KMS-11 (cell line): Measurements from ENCODE around the gene RAET1L.

Experiments used
- H2AFZ ChIP-seq: fragments of 200-600 bp; sonication (generic); 2 replicates; pipeline ENCODE4 v1.6.1; 2016; ENCODE audit warnings: antibody characterized with exemption, mixed run types, low read depth
- H3K27ac ChIP-seq: fragments of 200-600 bp; sonication (generic); 2 replicates; pipeline ENCODE4 v1.6.1; 2016; ENCODE audit warnings: mild to moderate bottlenecking, mixed run types
- H3K27me3 ChIP-seq: fragments of 200-600 bp; sonication (generic); 2 replicates; pipeline ENCODE4 v1.6.1; 2017; ENCODE audit warnings: mild to moderate bottlenecking, low read depth, mixed run types, moderate library complexity; ENCODE audit not compliant: insufficient read depth
- H3K36me3 ChIP-seq: fragments of 200-600 bp; sonication (generic); 2 replicates; pipeline ENCODE4 v1.6.1; 2017; ENCODE audit warnings: mild to moderate bottlenecking, mixed run types; ENCODE audit not compliant: insufficient read depth
- H3K4me1 ChIP-seq: fragments of 200-600 bp; sonication (generic); 2 replicates; pipeline ENCODE4 v1.6.1; 2016; ENCODE audit warnings: mild to moderate bottlenecking, low read depth, mixed run types; ENCODE audit not compliant: poor library complexity, severe bottlenecking
- H3K4me2 ChIP-seq: fragments of 200-600 bp; sonication (generic); 2 replicates; pipeline ENCODE4 v1.7.0; 2016; ENCODE audit warnings: mild to moderate bottlenecking, mixed run types
- H3K4me3 ChIP-seq: fragments of 200-600 bp; sonication (generic); IDR thresholded peaks from 2 replicates; pipeline ENCODE4 v1.6.1; 2017; ENCODE audit warnings: low read depth, low read length, mixed read lengths; ENCODE audit not compliant: insufficient read depth
- H3K79me2 ChIP-seq: fragments of 200-600 bp; sonication (generic); 2 replicates; pipeline ENCODE4 v1.6.1; 2016; ENCODE audit warnings: low read depth, mixed run types; ENCODE audit not compliant: insufficient read depth
- H3K9ac ChIP-seq: fragments of 200-600 bp; sonication (generic); 2 replicates; pipeline ENCODE4 v1.6.1; 2016; ENCODE audit warnings: mild to moderate bottlenecking, mixed run types
- H4K20me1 ChIP-seq: fragments of 200-600 bp; sonication (generic); 2 replicates; pipeline ENCODE4 v1.6.1; 2016; ENCODE audit warnings: mild to moderate bottlenecking, mixed run types; ENCODE audit not compliant: insufficient read depth
- TF ChIP-seq, protein P1 (sequence below): fragments of 200-600 bp; sonication (generic); conservative IDR thresholded peaks from 2 replicates; pipeline ENCODE4 v1.6.1; 2017; ENCODE audit warnings: low read depth, mild to moderate bottlenecking, antibody characterized with exemption, low read length, moderate library complexity, mixed read lengths

Gene RAET1L

DNA sequence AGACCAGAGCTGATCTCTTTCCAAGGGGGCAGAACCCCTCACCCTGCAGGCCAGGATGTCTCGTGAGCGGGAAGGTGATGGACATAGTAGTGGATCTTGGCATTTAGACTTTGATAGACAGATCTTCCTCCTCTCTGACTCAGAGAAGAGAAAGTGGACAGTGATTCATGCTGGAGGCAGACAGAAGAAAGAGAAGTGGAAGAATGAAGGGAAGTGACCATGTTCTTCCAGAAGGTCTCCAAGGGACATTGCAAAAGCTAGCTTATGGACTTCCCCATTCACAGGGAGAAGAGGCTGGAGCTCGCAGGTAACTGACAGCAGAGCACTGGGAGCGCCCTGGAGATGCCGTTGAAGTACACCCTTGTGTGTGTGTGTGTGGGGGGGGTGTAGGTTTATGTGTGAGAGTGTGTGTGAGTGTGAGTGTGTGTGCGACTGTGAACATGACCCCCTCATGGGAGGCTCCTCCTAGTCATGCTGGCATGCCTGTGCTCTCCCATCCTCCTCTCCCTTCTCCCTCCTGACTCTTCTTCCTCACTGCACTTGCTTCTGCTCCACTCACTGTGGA lies 8.0 kb upstream of the RAET1L start:
- Histone ChIP-seq H3K4me2 (no peak overlapping the region), H3K9ac (no peak overlapping the region), H3K4me1 (no peaks in the 10 kb centered on the region), H3K27ac (no peak overlapping the region), H2AFZ (no peak overlapping the region), H3K4me3 (no peak overlapping the region), H3K79me2 (no peaks in the 10 kb centered on the region), H3K36me3 (no peaks in the 10 kb centered on the region), H3K27me3 (no peaks in the 10 kb centered on the region), H4K20me1 (no peaks in the 10 kb centered on the region)
- TF ChIP-seq, protein P1, sequence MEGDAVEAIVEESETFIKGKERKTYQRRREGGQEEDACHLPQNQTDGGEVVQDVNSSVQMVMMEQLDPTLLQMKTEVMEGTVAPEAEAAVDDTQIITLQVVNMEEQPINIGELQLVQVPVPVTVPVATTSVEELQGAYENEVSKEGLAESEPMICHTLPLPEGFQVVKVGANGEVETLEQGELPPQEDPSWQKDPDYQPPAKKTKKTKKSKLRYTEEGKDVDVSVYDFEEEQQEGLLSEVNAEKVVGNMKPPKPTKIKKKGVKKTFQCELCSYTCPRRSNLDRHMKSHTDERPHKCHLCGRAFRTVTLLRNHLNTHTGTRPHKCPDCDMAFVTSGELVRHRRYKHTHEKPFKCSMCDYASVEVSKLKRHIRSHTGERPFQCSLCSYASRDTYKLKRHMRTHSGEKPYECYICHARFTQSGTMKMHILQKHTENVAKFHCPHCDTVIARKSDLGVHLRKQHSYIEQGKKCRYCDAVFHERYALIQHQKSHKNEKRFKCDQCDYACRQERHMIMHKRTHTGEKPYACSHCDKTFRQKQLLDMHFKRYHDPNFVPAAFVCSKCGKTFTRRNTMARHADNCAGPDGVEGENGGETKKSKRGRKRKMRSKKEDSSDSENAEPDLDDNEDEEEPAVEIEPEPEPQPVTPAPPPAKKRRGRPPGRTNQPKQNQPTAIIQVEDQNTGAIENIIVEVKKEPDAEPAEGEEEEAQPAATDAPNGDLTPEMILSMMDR, result no peak

- no peak overlapping the region for H2AFZ ChIP-seq
- H3K4me2 ChIP-seq, result no peak overlapping the region
- no peaks in the 10 kb centered on the region for H3K4me1 ChIP-seq
- H3K9ac ChIP-seq, result no peak overlapping the region
- H3K27me3 ChIP-seq, result no peaks in the 10 kb centered on the region
- no peaks in the 10 kb centered on the region for H3K79me2 ChIP-seq
- H3K4me3 ChIP-seq, result no peak overlapping the region
- TF ChIP-seq, protein P1, result no peak
- no peak overlapping the region for H3K27ac ChIP-seq
- no peaks in the 10 kb centered on the region for H3K36me3 ChIP-seq
- H4K20me1 ChIP-seq, result no peaks in the 10 kb centered on the region
Observed at GRCh38 chr6:150032598-150032997, 7.3 kb upstream of the RAET1L start.

GRCh38 chr6:150030611-150031010 lies 5.3 kb upstream of the RAET1L start:
- no peak overlapping the region for H2AFZ ChIP-seq
- H3K4me1 ChIP-seq, result no peaks in the 10 kb centered on the region
- no peaks in the 10 kb centered on the region for H3K27me3 ChIP-seq
- no peaks in the 10 kb centered on the region for H4K20me1 ChIP-seq
- H3K36me3 ChIP-seq, result no peaks in the 10 kb centered on the region
- H3K4me2 ChIP-seq, result no peak overlapping the region
- H3K79me2 ChIP-seq, result no peaks in the 10 kb centered on the region
- H3K9ac ChIP-seq, result no peak overlapping the region
- no peak overlapping the region for H3K4me3 ChIP-seq
- no peak overlapping the region for H3K27ac ChIP-seq
- TF ChIP-seq, protein P1, result no peak

DNA sequence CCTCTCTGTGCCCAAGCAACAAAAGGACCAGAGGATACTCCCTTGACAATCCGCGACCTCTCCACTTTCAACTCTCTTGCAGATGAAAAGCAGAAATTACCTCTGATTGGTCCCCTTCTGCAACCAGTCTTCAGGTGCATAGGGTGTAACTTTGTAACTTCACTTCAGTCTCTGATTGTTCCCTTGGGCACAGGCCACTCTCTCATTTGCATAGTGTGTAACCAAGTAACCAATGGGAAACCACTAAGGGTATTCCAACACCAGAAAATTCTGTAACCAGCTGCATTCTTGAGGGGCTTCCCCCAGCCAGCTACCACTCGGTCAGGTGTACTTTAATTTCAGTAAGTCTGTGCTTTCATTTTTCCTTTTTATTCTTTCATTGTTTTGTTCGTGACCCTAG lies 4.4 kb upstream of the RAET1L start:
- H3K79me2 ChIP-seq, result no peaks in the 10 kb centered on the region
- H3K36me3 ChIP-seq, result no peaks in the 10 kb centered on the region
- H3K27me3 ChIP-seq, result no peaks in the 10 kb centered on the region
- no peak overlapping the region for H2AFZ ChIP-seq
- TF ChIP-seq, protein P1, result no peak
- no peaks in the 10 kb centered on the region for H4K20me1 ChIP-seq
- H3K27ac ChIP-seq, result no peak overlapping the region
- H3K9ac ChIP-seq, result no peak overlapping the region
- no peaks in the 10 kb centered on the region for H3K4me1 ChIP-seq
- no peak overlapping the region for H3K4me2 ChIP-seq
- H3K4me3 ChIP-seq, result no peak overlapping the region
